Caco-2 (cell line): ENCODE results near the gene SLC29A3. TPM values are rescaled to one million over a fixed set of nuclear protein-coding genes. Genes with fewer than 3 reads are reported as not detected.

Experiments
- BruUV-seq: library from RNA; stranded (reverse); fragments of 400-500 nt; replicated peaks from 2 replicates; lab custom pipeline; 2021; lab: Mats Ljungman, UMichigan
- CTCF ChIA-PET: fragments of 300-600 bp; sonication (Branson Sonifier 250); formaldehyde crosslinking; loops from one replicate; lab custom pipeline; 2022; ENCODE audit warnings: antibody characterized with exemption; lab: Charles Lee
- POLR2A ChIA-PET: fragments of 300-600 bp; sonication (Branson Sonifier 250); formaldehyde crosslinking; loops from one replicate; lab custom pipeline; 2022; ENCODE audit warnings: antibody characterized with exemption; lab: Charles Lee
- DNase-seq, 2 experiments: peaks; one replicate each; pipeline versions ENCODE4 v3.0.0 to v3.0.0-alpha.2; 2020 to 2022
- H3K27me3 ChIP-seq: replicated peaks from 2 replicates; pipeline ENCODE4 v1.6.0; 2011; ENCODE audit warnings: low read length; ENCODE audit not compliant: control insufficient read depth, insufficient read depth
- H3K36me3 ChIP-seq: 2 replicates; pipeline ENCODE4 v1.5.1; 2011; ENCODE audit warnings: low read length; ENCODE audit not compliant: control insufficient read depth, insufficient read depth
- H3K4me1 ChIP-seq: fragments of 250-450 bp; sonication (Bioruptor Pico); 2 replicates; pipeline ENCODE4 v1.5.1; 2020; ENCODE audit warnings: mild to moderate bottlenecking
- H3K4me3 ChIP-seq: 2 replicates; pipeline ENCODE4 v1.5.1; 2011; ENCODE audit warnings: low read depth, mild to moderate bottlenecking, control low read depth, low read length
- H3K9me3 ChIP-seq: fragments of 250-450 bp; sonication (Bioruptor Pico); 2 replicates; pipeline ENCODE4 v1.5.1; 2020; ENCODE audit warnings: mild to moderate bottlenecking, moderate library complexity
- H3K27ac Mint-ChIP-seq: one replicate; pipeline ENCODE4 v1.8.0; 2022; ENCODE audit warnings: mixed read lengths; ENCODE audit not compliant: unreplicated experiment
- H3K27me3 Mint-ChIP-seq: one replicate; pipeline ENCODE4 v1.8.0; 2022; ENCODE audit warnings: mixed read lengths; ENCODE audit not compliant: insufficient read depth, unreplicated experiment
- H3K36me3 Mint-ChIP-seq: one replicate; pipeline ENCODE4 v1.8.0; 2022; ENCODE audit warnings: mild to moderate bottlenecking, mixed read lengths; ENCODE audit not compliant: insufficient read depth, unreplicated experiment
- H3K4me1 Mint-ChIP-seq: one replicate; pipeline ENCODE4 v1.8.0; 2022; ENCODE audit warnings: low read depth, mixed read lengths; ENCODE audit not compliant: unreplicated experiment
- H3K4me3 Mint-ChIP-seq: one replicate; pipeline ENCODE4 v1.8.0; 2022; ENCODE audit warnings: mild to moderate bottlenecking, moderate library complexity, mixed read lengths; ENCODE audit not compliant: unreplicated experiment
- H3K9me3 Mint-ChIP-seq: one replicate; pipeline ENCODE4 v1.8.0; 2022; ENCODE audit warnings: mixed read lengths; ENCODE audit not compliant: unreplicated experiment
- CTCF ChIP-seq, 2 experiments: fragments of 200-600 bp in 1 of 2; IDR thresholded peaks; 1 replicate in 1 of 2; 2 replicates in 1 of 2; pipeline versions ENCODE4 v1.5.1 to v1.8.0; 2011 to 2022; ENCODE audit warnings: antibody characterized with exemption in 1 of 2, control low read depth in 1 of 2, inconsistent platforms in 1 of 2, low read depth in 1 of 2, low read length in 1 of 2, mild to moderate bottlenecking in 1 of 2, moderate library complexity in 1 of 2; ENCODE audit not compliant: insufficient read depth in 1 of 2, severe bottlenecking in 1 of 2, unreplicated experiment in 1 of 2
- intact Hi-C: fragments of 100-400 bp; cut with micrococcal nuclease; formaldehyde crosslinking; loops from one replicate; pipeline ENCODE4 v1.10.0; 2022; ENCODE audit not compliant: unreplicated experiment
- total RNA-seq: library from RNA; stranded (reverse); gene quantifications from 2 replicates; pipeline ENCODE4 v1.2.3, GENCODE V29; 2022

The SLC29A3 gene
- total RNA-seq, 1 experiment from 2014 or later, result 20.7 TPM

GRCh38 chr10:71363936-71364335 lies 44.9 kb downstream of the SLC29A3 start:
- Histone ChIP-seq H3K4me1 (no peaks in the 10 kb centered on the region), H3K4me3 (no peak overlapping the region), H3K27me3 (no peaks in the 10 kb centered on the region), H3K36me3 (no peaks in the 10 kb centered on the region), H3K9me3 (no peaks in the 10 kb centered on the region)
- Mint-ChIP-seq H3K27ac (no peak overlapping the region), H3K36me3 (no peaks in the 10 kb centered on the region), H3K27me3 (no peaks in the 10 kb centered on the region), H3K4me1 (no peaks in the 10 kb centered on the region), H3K4me3 (no peak overlapping the region), H3K9me3 (no peaks in the 10 kb centered on the region)
- no TSS peak for BruUV-seq
- ChIA-PET POLR2A (no interaction called here), CTCF (interaction anchor here (0.7 kb wide), 1 partner anchor 45 kb away, joined by 4 read pairs; no protein-coding TSS in a partner anchor)
- no peak for TF ChIP-seq CTCF (IDR thresholded peaks at IDR 0.05; ENCODE audit: insufficient read depth in 1 of 2, low read depth in 1 of 2, low read length in 1 of 2, severe bottlenecking in 1 of 2, unreplicated experiment in 1 of 2)
- DNase-seq, result no peak
- intact Hi-C loops, result no loop called here

- no peaks in the 10 kb centered on the region for H3K9me3 Mint-ChIP-seq
Measured at GRCh38 chr10:71365366-71365765, 46.3 kb downstream of the SLC29A3 start.

GRCh38 chr10:71366690-71367089 lies 47.6 kb downstream of the SLC29A3 start:
- Histone ChIP-seq H3K4me1 (no peaks in the 10 kb centered on the region), H3K4me3 (no peak overlapping the region), H3K36me3 (no peaks in the 10 kb centered on the region), H3K27me3 (no peaks in the 10 kb centered on the region), H3K9me3 (no peaks in the 10 kb centered on the region)
- Mint-ChIP-seq H3K27ac (no peak overlapping the region), H3K27me3 (peaks cover 3% of the 10 kb centered on the region), H3K36me3 (no peaks in the 10 kb centered on the region), H3K4me3 (no peak overlapping the region), H3K4me1 (no peaks in the 10 kb centered on the region), H3K9me3 (no peaks in the 10 kb centered on the region)
- intact Hi-C loops, result no loop called here
- no peak for TF ChIP-seq CTCF (IDR thresholded peaks at IDR 0.05; ENCODE audit: insufficient read depth in 1 of 2, low read depth in 1 of 2, low read length in 1 of 2, severe bottlenecking in 1 of 2, unreplicated experiment in 1 of 2)
- DNase-seq, result no peak
- no TSS peak for BruUV-seq
- CTCF ChIA-PET, result interaction anchor here (0.6 kb wide), 1 partner anchor 48 kb away, joined by 3 read pairs; the partner anchor contains the start of gene SLC29A3
- POLR2A ChIA-PET, result no interaction called here

More at GRCh38 chr10:71365366-71365765, 46.3 kb downstream of the SLC29A3 start:
- DNase-seq, result no peak
- Mint-ChIP-seq H3K4me3 (no peak overlapping the region), H3K4me1 (no peaks in the 10 kb centered on the region), H3K27me3 (no peaks in the 10 kb centered on the region), H3K27ac (no peak overlapping the region), H3K36me3 (no peaks in the 10 kb centered on the region)
- no peak for TF ChIP-seq CTCF (IDR thresholded peaks at IDR 0.05; ENCODE audit: insufficient read depth in 1 of 2, low read depth in 1 of 2, low read length in 1 of 2, severe bottlenecking in 1 of 2, unreplicated experiment in 1 of 2)
- H3K4me1 ChIP-seq, result no peaks in the 10 kb centered on the region
- ChIA-PET POLR2A (no interaction called here), CTCF (interaction anchor here (1.6 kb wide), 1 partner anchor 45 kb away, joined by 4 read pairs; no protein-coding TSS in a partner anchor)
- intact Hi-C loops, result no loop called here
- no peaks in the 10 kb centered on the region for H3K9me3 ChIP-seq
- no peaks in the 10 kb centered on the region for H3K27me3 ChIP-seq
- BruUV-seq, result no TSS peak
- H3K36me3 ChIP-seq, result no peaks in the 10 kb centered on the region
- H3K4me3 ChIP-seq, result no peak overlapping the region
